NOMO-1 treated with DMSO at 0.1 percent for 48 hours (cell line): ENCODE results near the gene IFRD2.

Source experiments
- DNase-seq: peaks from one replicate; lab custom pipeline; 2025; ENCODE audit not compliant: unreplicated experiment; lab: John Stamatoyannopoulos, UW

IFRD2 gene

GRCh38 chr3:50292159-50293078 lies at the start of gene IFRD2:
IFRD2 (minus strand) TSS chr3:50292429; CDS start chr3:50292274, 155 bp downstream.
- peak; percentile 98 for DNase-seq

GRCh38 chr3:50341537-50341936 lies 49.3 kb upstream of the IFRD2 start:
- DNase-seq: no peak

GRCh38 chr3:50340448-50341329 lies 48.5 kb upstream of the IFRD2 start, which contains the start of gene RASSF1:
RASSF1 (minus strand) TSS chr3:50340836; CDS start chr3:50340805, 31 bp downstream.
- peak; percentile 98 for DNase-seq

- no peak for DNase-seq
Observed at GRCh38 chr3:50340147-50340447, 47.9 kb upstream of the IFRD2 start.

GRCh38 chr3:50339485-50340146 lies 47.4 kb upstream of the IFRD2 start:
- no peak for DNase-seq

- peak; percentile 61 for DNase-seq
Observed at GRCh38 chr3:50338965-50339364, 46.7 kb upstream of the IFRD2 start.

GRCh38 chr3:50337175-50337861 lies 45.1 kb upstream of the IFRD2 start:
- peak; percentile 99 for DNase-seq

GRCh38 chr3:50336452-50337174 lies 44.4 kb upstream of the IFRD2 start:
- DNase-seq: no peak

- no peak for DNase-seq
Observed at GRCh38 chr3:50334339-50335075, 42.3 kb upstream of the IFRD2 start.

- no peak for DNase-seq
Observed at GRCh38 chr3:50333744-50334328, 41.6 kb upstream of the IFRD2 start.

- no peak for DNase-seq
Observed at GRCh38 chr3:50331364-50331907, 39.2 kb upstream of the IFRD2 start.

- DNase-seq: no peak
Observed at GRCh38 chr3:50330330-50330729, 38.1 kb upstream of the IFRD2 start.

- peak; percentile 97 for DNase-seq
Observed at GRCh38 chr3:50327943-50328691, 35.9 kb upstream of the IFRD2 start, which contains the start of gene TUSC2. TUSC2 (minus strand) TSS chr3:50328223; CDS start chr3:50328099, 124 bp downstream.

- no peak for DNase-seq
Observed at GRCh38 chr3:50327129-50327528, 34.9 kb upstream of the IFRD2 start.

GRCh38 chr3:50326182-50326541 lies 33.9 kb upstream of the IFRD2 start:
- no peak for DNase-seq

- DNase-seq: no peak
Observed at GRCh38 chr3:50325497-50326181, 33.4 kb upstream of the IFRD2 start.

GRCh38 chr3:50325113-50325480 lies 32.9 kb upstream of the IFRD2 start:
- no peak for DNase-seq
